GM19452 (cell line): ENCODE measurements around the gene LGALS9.
"Not testable (repeated sequence)": the region's sequence is repeated elsewhere in the genome, so short reads cannot be mapped to it uniquely, and the experiment has no call there.

Experiments
- ATAC-seq: cut with Tn5 transposase; IDR thresholded peaks from one replicate; pipeline ENCODE4 v1.9.1; 2021; ENCODE audit not compliant: unreplicated experiment

The LGALS9 gene

GRCh38 chr17:27651411-27652345 lies 20.7 kb downstream of the LGALS9 start:
- no peak for ATAC-seq

DNA sequence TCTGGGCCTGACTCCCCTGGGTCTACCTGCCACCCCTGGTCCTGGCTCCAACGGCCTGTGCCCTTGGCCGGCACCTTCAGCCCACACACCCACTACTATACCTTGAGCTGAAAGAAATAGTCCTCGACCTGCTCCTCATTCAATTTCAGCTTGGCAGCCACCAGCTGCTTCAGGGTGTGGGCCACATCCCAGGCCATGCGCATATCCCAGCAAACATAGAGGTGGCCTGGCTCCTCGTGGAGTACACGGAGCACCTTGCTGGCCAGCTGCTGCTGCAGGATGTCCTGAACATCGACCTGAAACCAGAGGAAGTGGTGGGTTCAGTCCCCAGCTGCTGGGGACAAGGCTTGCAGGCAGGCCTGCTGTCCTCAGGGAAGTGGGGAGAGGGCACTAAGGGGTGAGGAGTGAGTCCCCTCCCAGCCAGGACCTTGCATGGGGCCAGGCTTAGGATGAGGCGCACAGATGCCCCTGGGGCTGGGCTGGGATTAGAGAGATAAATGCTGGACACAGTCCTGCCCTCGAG lies 22.5 kb downstream of the LGALS9 start:
- ATAC-seq = not testable (repeated sequence)

DNA sequence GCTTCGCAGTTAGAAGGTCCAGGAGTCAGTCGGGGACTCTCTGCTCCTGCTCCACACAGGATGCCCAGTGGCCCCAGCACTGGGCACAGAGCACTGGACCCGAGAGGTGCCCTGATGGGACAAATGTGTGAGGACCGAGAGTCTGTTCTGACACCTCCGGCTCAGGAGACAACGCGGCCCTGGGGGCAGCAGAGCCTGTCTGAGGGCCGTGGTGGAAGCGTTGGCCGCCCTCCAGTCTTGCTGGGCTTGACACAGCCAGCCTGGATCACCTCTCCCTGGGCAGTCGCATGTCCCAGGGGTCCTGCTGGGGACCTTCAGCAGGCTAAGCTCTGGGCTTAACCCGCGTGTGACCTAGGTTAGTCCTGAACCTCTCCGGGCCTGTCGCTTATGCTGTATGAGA lies 23.1 kb downstream of the LGALS9 start:
- no peak for ATAC-seq

DNA sequence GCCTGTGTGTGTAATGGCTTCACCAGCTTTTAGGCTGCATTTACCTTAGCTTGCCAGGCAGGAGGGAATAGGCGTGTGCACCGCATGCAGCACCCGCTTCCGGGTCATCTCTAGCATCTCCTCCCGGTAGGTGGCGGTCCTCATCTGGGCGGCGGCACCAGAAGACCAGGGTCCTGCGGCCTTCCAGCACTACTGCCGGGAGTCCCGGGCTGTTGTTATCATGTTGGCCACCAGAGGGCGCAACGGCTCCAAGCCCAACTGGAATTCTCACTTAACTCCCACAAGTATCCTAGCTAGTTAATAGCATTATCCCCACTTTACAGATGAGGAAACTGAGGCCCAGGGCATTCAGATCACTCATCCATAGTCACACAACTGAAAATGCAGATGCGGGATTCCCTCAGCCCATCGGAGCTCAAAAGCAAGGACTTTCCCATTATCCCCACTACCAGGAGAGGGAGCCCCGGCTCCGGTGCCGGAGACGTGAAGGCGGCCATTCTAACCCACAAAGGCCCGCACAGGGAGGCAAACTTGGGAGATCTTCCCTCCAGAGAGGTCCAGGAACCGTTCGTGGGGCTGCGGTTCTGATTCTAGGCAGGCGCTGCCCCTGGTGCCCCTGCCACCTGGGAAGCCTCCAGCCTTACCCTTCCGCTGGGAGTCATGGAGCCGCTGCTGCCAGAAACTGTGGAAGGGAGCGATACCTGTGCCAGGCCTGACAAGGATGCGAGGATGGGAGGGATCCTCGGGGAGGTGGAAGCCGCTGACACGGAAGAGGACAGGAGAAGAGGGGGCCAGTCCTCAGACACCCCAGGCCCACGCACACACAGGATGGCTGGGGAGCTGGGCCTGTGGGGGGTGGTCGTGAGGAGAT lies 23.9 kb downstream of the LGALS9 start:
- ATAC-seq = no peak

GRCh38 chr17:27655525-27656111 lies 24.6 kb downstream of the LGALS9 start:
- ATAC-seq = not testable (repeated sequence)

DNA sequence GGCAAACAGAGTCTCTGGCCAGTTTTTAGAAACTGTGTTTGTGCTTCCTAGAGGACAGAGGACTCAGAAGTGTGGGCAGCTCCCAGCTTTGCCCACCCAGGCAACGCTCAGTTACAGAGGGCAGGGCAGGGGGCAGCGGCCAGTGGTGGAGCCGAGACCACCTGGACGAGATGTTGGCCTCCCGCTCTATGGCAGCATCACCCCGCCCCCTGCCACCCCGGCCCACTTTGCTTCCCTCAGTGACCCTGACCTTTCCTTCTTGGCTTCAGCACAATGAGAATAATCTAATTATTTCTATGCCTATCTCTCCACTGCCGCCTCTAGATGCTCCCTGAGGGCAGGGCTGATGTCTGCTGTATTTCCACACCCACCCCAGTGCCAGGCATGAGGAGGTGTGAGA lies 25.6 kb downstream of the LGALS9 start:
- ATAC-seq = not testable (repeated sequence)

DNA sequence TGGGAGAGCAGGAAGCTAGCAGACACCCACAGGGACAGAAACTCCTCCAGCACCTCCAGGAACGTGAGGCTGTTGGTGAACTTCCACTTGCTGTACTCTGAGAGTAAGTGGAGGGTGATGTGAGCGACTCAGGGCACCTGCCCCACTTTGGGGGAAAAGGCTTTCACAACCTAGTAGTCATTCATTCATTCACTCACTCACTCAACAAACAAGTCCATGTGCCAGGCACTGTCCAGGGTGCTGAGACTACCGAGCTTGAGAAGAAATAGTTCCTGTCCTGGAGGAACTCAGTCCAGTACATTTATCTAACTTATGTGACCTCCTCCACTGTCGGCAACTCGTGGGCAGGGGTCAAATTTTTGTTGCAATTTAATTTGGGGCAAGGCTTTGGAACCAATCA lies 26.6 kb downstream of the LGALS9 start:
- ATAC-seq = no peak

GRCh38 chr17:27659683-27660082 lies 28.7 kb downstream of the LGALS9 start:
- ATAC-seq = no peak

DNA sequence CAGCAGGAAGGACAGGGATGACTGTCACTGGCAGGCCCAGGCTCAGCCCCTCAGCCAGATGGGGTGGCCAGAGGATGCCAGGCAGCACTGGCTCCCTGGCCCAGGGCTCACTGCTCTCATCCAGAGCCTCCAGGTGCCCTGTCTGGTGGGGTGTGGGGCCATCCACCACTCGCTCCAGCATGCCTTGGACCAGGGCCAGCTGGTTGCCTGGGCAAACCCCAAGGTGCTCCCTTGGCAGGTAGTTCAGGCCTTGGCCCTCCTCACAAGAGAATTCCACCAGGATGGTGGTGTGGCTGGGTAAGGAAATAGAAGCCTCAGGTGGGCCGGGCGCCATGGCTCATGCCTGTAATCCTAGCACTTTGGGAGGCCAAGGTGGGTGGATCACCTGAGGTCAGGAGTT lies 29.4 kb downstream of the LGALS9 start:
- ATAC-seq = no peak

DNA sequence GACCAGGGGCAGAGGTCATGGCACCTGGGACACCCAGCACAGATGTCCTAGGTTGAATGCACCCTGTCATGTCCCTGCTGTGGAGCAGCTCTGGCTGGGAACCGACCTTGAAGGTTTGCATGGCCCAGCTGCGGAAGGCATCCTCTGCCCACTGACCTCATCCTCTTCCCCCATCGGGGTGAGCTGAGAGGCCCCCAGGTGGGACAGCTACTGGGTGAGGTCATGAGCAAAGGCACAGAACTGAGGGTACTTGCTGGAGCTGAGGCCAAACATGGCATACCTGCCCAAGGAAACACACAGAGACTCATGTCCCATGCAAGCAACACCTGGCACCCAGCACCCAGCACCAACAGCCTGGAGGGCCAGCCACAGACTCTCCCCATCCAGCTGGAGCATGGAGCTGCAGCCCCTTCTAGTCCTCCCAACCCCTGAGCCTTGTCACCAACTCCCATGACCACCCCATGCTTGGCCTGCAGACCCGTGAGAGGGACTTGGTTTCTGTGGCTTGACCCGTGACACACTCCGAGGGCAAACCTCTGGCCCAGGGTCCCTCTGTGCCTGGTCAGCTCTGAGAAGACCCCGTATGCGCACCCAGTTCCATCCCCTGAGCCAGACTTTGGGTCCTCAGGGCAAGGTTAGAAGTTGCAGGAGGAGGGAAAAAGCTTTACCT lies 33.1 kb downstream of the LGALS9 start:
- no peak for ATAC-seq

- no peak for ATAC-seq
Measured at GRCh38 chr17:27664606-27664965, 33.6 kb downstream of the LGALS9 start.

DNA sequence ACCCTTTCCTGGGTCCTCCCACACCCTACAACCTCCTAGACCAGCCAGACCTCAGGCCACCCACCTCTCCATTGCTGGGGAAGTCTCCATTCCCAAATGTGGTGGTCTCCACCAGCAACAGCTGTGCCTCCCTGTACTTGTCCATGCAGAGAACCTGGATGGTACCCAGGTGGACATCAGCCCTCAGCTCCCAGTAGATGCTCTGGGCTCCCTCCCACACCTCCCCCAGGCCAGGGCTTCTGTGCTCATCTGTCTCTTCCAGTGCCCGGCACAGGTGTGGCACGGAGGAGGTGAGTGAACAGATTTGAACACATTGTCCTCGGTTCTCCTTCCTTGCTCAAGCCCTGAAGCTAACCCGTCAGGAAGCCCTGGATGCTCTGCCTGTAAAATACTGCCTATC lies 34.6 kb downstream of the LGALS9 start:
- no peak for ATAC-seq

DNA sequence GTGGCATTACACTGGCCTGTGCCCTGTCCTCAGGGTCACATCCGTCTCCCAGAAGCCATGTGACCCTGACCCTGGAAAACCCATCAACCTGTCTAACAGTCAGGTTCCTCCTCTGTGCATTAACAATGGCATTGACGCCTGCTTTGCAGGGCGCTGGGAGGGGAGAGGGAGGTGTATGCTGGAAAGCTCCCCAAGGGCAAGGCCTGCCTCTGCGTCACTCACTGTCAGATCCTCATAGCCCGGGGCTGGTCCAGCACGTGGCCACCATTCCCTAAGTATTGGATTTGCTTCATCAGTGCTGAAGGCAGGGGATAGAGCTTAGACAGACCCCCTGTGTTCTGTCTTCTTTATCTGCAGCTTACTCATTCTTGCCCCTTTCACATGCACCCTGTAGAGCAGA lies 35.3 kb downstream of the LGALS9 start:
- ATAC-seq = not testable (repeated sequence)

- no peak for ATAC-seq
Measured at GRCh38 chr17:27666831-27667560, 36.0 kb downstream of the LGALS9 start.

- no peak for ATAC-seq
Measured at GRCh38 chr17:27667656-27668487, 36.9 kb downstream of the LGALS9 start.

DNA sequence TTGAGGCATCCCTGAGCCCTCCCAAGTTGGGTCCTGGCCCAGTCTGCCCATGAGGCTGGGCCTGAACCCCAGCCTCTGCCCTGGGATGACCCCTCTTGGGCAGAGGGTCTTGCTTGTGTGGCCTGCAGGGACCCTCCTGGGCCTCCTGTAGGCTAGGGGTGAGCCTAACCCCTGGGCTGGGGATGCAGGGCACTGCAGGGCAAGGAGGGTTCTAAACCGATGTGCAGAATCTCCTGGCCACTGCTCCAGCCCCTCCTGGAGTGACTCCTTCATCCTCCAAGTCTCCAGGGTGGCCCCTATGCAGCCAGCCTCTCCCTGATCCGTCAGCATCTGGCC lies 37.5 kb downstream of the LGALS9 start:
- no peak for ATAC-seq

GRCh38 chr17:27669136-27669535 lies 38.1 kb downstream of the LGALS9 start:
- ATAC-seq = no peak

GRCh38 chr17:27669850-27670249 lies 38.9 kb downstream of the LGALS9 start:
- ATAC-seq = no peak
